GM21515 (cell line): ENCODE data around the gene SLC16A5.
"Not testable (repeated sequence)": the region's sequence is repeated elsewhere in the genome, so short reads cannot be mapped to it uniquely, and the experiment has no call there.

Experiments used
- ATAC-seq: cut with Tn5 transposase; IDR thresholded peaks from one replicate; pipeline ENCODE4 v1.9.1; 2021; ENCODE audit not compliant: unreplicated experiment

Gene SLC16A5, protein sequence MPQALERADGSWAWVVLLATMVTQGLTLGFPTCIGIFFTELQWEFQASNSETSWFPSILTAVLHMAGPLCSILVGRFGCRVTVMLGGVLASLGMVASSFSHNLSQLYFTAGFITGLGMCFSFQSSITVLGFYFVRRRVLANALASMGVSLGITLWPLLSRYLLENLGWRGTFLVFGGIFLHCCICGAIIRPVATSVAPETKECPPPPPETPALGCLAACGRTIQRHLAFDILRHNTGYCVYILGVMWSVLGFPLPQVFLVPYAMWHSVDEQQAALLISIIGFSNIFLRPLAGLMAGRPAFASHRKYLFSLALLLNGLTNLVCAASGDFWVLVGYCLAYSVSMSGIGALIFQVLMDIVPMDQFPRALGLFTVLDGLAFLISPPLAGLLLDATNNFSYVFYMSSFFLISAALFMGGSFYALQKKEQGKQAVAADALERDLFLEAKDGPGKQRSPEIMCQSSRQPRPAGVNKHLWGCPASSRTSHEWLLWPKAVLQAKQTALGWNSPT

DNA sequence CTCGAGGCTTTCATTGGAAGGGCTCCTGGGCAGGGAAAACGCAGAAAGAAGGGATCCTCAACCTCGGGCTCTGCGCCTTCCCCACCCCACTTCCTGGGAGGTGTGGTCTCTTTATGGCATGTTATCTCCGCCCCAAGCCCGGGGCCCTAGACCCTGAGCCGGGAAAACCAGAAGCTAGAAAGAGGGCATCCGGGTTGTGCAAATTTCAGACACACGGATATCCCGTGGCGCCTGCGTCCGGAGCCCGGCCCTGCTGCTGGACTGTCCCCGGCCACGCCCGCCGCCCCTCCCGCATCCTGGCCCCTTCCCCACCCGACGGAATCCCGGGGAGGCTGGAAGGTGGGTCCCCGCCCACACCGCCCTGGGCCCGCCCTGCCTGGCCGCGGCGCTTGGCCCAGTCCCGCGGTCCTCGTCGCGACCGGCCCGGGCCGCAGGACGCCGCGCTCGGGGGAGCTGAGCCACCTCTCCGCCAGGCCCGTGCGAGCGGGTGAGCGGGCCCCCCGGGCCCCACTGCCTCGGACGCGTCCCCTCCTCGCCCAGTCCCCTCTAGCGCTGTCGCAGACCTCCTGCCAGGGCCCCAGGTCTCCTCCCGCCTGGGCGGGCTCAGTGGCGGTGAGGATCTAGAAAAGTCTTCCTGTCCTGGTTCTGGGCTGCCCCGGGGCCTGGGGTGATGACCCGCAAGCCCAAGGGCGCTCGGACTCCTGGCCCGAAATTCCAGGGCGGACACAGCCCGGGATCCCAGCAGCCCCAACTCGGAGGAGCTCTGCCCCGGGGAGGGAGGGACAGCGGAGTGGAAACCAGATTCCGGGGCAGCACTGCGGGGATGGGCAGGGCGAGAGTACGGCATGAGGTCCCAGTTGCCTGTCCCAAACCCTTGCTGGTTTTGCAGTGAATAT lies at the start of gene SLC16A5:
TSS of gene SLC16A5 (plus strand) at position 397 of the 896 bp plus-strand sequence. CDS start 5,683 bp downstream, outside the sequence.
- ATAC-seq = no peak

DNA sequence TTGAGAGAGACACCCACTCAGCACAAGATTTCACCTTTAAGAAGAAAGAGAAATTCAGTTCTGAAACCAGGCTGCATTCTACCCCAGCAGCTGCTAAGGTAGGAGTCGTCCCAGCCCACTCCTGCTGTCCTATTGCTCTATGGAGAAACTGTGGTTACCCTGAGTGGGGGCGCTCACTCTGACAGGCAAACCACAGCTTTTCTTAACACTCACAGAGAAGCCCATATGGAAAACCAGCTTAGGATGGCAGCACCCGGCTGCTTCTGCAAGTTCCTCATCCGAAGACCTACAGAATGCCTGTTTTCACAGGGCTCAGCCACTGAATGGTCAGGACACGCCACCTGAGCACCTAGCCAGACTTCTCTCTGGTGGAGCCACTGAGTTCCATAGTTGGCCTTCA lies 48.5 kb upstream of the SLC16A5 start:
- ATAC-seq = no peak

DNA sequence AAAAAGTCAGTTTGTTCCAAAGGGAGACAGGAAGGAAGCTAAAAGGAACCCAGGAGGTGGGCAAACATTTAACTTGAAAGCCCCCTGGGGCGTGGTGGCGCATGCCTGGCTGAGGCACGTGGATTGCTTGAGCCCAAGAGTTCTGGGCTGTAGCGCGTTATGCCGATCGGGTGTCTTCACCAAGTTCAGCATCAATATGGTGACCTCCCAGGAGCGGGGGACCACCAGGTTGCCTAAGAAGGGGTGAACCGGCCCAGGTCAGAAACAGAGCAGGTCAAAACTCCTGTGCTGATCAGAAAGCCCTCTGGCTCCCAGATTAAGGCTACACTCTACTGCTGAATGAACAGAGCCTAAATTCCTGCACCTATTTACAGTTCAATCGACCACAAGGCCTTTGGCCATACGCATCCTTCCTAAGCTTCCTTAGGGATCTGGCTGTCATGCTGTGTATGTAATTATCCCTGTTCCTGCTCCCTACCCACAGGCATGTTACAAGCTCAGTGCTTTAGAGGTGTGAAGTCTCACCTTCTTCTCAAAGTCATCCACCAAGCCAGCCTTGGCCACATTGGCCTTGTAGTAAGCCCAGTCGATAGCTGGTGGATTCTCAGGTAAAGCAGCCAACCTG lies 46.0 kb upstream of the SLC16A5 start:
- ATAC-seq = no peak

DNA sequence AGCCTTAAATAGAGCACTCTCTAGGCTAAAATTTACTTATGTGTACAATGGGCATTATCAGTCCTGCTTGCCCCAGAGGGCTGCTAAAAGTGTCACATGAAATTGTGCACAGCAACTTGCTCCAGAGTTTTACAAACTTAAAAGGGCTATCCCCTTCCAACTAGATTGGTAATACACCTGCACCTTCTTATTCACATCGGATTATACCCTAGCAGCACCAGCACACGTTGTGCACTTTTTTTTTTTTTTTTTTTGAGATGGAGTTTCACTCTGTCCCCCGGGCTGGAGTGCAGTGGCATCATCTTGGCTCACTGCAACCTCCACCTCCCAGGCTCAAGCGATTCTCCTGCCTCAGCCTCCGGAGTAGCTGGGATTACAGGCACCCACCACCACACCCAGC lies 44.0 kb upstream of the SLC16A5 start:
- ATAC-seq = not testable (repeated sequence)

DNA sequence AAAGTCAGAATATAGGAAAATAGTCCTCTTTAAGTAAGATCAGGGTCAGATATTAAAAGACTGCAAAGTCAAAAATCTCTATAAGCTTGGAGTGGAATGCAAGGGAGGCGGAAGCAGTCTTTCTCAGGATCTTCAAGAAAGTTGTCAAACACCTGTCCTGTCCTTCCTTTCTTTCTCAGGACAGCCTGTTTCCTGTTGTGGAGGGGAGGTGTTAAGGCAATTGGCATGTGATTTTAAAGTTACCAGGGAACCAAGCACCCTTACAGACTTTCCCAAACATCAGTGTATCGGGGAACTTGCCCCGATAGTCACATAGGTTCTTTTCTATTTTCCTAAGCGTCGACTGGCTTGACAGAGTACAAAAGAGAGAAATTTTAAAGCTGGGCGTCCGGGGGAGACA lies 43.0 kb upstream of the SLC16A5 start:
- no peak for ATAC-seq

DNA sequence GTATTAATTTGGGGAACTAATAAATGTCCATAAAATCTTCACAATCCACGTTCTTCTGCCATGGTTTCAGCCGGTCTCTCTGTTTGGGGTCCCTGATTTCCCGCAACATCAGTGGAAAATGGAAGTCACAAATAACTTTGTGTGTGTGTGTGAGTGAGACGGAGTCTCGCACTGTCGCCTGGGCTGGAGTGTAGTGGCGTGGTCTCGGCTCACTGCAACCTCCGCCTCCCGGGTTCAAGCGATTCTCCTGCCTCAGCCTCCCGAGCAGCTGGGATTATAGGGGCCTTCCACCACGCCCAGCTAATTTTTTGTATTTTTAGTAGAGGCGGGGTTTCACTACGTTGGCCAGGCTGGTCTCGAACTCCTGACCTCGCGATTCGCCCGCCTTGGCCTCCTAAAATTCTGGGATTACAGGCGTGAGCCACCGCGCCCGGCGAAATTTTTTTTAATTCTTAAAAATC lies 41.8 kb upstream of the SLC16A5 start:
- not testable (repeated sequence) for ATAC-seq

DNA sequence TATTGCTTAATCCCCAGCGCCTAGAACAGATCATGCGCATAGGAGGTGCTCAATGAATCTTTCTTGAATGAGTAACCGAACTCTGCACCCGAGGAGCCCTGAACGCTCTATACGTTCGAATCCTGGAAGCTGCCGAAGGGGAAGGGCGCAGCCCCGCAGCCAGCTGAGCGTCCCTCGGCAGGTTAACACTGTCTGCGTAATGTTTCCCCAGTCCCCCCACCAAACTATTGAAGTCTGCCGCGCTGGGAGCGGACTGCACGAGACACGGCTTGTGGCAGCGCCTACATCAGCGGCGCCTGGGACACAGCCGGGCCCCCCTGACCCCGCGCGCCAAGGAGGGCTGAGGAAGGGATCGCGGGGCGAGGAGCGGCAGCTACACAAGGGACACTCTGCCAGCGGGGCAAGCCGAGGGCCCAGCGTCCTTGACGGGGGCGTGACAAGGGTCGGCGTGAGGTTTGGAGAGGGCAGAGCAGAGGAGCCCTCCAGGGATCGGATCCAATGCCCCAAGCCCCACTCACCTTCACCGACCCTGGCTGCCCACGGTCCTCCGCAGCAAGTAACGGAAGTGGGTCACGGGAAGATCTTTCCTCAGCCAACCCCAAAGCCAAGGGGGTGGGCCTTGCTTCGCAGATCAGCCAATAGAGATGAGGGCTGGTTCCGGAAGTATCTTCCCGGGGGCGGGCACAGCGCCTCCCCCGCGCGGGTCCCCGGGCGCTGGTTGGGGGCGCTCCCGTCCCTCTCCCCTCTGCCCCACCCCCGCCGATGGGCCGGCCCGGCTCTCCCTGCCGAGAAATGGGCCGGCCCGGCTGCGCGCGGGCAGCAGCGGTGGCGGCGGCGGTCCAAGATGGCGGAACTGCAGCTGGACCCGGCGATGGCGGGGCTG lies 41.1 kb upstream of the SLC16A5 start, which contains the start of the genes ATP5PD and KCTD2:
TSS of gene ATP5PD (minus strand) at position 563 of the 883 bp plus-strand sequence. CDS start 4,319 bp downstream, outside the sequence.
TSS of gene KCTD2 (plus strand) at position 819 of the 883 bp plus-strand sequence. CDS start at position 845, 26 bp downstream.
- peak; percentile 86 for ATAC-seq

DNA sequence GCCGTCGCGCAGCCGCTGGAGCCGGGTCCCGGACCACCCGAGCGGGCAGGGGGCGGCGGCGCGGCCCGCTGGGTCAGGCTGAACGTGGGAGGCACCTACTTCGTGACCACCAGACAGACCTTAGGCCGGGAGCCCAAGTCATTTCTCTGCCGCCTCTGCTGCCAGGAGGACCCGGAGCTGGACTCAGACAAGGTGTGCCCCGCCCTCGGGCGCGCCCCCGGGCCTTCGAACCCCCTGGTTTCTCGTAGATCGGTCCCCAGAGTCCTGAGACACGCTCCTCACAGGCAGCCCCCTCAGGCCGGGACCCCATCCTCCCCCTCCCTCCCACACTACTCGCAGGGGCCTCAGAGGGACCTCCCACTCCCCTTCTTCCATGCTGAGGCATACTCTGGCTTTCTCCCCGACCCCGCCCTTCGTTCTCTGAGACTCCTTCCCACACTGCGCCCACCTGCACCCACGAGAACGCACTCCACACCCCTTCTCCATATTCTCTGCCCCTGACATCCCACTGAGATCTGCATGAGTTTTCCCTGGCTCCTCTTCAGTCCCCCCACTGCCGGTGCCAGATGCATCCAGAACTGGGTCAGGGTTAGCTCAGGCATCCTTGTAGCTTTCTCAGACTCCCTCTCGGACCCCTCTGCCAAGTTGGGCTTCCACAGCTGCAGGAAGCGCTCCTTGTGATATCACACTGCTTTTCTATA lies 40.2 kb upstream of the SLC16A5 start:
- peak; percentile 18 for ATAC-seq

DNA sequence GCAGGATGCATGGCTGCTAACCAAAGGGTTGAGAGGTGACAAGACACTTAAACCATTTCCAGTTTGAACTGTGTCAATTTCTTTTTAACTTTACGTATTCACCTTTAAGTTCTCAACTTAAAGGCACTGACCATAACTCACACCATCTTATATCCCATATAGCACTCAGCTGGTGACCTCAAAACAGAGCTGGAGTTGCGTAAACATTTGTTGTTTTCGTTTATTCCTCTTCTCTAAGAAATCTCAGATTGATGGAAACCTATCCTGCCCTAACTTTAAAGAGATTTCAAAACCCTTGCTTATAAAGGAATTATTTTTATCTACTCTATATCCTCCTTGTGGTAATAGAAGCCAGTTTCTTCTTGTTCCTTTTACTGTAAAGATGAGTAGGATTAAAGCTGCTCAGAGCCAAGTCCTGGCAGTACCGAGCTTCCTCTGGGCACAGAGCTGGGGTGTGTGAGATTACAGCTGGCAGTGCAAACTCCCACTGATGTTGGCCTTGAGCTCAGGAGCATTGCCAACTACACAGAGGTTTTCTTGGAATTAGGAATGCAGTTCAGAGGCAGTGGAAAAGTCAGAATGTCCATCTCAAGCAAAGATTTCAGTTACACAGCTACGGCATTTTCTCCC lies 39.4 kb upstream of the SLC16A5 start:
- no peak for ATAC-seq

DNA sequence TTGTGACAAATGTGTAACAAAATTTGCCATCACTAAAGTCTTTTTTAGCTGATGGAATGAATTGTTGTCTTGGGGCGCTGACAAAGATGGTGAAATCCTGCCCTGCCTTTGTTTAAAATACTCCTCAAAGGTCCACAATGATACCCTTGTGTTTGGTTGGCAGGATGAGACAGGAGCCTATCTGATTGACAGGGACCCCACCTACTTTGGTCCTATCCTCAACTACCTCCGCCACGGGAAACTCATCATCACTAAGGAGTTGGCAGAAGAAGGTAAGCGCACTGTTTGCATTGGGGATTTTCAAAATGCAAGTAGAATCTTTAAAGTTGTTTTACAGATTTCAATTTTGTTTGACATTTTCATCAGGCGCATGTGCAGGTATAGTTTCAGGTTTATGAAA lies 38.7 kb upstream of the SLC16A5 start:
- no peak for ATAC-seq

DNA sequence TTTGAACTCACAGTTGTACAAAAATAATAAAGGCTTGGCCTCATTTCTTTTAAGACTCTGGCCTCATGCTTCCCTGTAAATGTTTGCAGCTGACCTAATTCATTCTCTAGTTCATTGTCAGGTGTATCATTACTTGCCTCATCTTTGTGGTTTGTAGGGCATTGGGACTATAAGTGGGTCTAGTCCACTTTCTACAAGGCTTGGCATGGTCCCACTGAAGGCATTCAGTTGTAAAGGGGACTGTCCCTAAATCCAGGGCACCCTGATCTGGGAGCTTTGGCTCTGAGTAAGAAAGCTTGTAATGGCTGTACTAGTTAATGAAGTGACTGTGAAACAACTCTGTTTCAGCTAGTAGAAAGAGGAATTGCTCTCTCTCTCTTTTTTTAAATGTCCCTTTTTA lies 38.0 kb upstream of the SLC16A5 start:
- ATAC-seq = no peak

DNA sequence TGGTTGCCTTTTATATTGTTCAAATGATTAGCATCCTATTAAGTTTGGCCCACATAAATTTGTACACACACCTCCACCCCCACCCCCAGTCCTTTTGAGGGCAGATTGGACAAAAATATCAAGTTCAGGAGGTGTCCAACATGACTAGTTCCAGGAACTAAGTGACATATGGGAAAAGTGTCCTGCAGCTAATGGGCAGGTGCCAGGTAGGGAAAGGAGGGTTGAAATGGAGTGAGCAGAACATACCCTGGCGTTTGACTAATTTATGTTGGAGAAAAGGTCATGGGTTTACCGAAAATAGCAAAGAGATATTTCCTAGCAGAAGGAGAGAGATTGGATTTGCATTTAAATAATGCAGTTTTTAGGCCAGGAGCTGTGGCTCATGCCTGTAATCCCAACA lies 35.8 kb upstream of the SLC16A5 start:
- no peak for ATAC-seq

DNA sequence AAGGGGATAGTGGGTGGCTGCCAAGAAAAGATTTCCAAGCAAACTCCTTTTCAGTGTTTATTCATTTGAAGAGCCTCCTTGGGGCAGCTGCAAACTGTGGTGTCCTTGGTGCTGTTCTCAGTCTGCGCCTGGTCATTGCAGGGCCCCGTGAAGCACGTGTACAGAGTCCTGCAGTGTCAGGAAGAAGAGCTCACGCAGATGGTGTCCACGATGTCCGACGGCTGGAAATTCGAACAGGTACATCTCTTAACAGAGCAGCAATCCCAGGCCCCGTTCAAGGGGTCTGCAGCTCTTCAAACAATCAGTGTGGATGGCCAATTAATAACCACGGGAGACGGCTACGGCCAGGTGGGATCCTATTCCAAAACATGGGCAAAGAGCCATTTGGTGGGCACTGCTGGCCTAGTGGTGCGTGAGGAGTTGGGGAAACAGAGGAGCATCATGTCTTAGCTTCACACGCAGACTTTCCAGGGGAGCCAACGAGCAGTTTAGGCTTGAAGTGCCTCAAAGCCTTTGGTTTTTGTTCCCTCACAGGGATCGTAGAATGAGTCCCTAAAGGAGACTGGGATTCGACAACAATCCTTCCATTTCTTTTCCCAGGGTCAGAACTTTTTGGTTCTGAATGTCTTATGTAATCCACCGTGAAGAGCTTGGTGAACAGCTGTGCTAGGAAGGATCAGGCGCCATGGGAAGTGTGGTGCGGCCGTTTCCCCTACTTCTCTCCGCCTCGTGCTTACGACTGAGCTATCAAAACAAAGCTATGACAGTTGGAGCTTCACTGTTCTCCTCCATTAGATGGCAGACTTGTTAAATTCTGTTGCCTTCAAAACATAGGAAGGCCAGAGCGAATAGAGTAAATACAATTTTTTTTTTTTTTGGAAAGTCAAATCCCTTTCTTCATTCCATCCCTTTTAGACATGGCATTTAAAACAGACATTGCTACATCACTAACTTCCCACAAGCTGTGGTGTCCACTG lies 28.1 kb upstream of the SLC16A5 start:
- ATAC-seq = no peak

DNA sequence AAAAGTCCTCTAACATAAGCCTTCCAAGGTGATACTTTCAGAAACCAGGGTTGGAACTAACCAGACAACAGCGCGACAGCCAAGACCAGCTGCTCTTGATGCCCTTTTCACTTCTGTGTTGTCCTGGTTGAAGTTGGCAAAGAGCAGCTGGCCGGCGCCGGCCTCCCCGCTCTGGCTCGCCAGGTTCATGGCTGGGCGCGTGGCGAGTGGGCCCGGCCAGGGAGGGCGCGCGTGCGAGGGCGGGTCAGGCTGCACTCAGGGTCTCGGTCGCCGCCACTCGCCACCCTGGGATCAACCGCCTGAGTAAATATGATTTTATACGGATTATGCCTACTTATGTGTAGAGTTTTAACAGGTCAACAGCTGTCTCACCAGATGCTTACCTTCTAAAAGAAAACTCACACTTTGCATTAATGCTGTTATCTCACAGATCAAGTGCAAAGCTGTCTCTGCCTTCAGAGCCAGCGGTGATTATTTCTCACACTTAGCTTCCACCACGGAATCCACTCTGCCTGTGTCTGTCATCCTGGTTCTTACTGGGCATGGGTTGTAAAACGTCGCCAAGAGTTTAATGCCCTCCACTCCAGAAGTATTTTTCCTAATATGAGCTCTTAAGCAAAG lies 27.2 kb upstream of the SLC16A5 start:
- ATAC-seq = no peak

DNA sequence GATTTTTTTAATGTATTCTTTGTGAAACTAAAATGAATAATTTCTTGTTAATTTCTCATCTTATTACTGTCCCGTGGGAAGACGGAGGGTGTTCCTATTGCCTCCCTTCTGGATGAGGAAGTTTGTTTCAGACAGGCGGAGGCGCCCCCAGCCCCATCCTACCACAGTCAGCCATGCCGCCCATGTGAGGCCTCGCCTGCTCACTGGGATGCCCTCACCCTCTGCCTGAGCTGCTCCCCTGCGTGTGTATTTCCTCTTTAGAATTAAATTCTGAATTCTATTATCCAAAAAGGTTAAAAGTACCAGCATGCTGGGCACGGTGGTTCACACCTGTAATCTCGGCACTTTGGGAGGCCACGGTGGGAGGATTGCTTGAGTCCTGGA lies 26.7 kb upstream of the SLC16A5 start:
- ATAC-seq = no peak

DNA sequence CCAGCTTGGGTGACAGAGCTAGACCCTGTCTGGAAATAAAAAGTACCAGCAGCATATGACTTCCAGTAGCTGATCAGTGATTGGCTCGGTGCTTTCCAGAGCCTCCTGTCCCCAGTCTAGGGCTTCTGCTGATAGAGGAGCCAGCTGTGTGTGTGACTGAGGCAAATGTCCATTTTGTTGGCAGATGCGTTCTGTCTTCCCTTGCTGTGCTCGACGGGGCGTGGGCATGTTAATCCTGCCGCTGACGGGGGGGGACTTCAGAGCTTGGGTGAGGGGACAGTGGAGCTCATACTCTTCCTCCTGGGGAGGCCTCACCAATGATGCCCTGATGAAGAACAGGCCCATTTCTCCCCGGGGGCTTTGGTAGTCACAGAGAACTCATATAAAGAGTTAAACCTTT lies 26.1 kb upstream of the SLC16A5 start:
- no peak for ATAC-seq

DNA sequence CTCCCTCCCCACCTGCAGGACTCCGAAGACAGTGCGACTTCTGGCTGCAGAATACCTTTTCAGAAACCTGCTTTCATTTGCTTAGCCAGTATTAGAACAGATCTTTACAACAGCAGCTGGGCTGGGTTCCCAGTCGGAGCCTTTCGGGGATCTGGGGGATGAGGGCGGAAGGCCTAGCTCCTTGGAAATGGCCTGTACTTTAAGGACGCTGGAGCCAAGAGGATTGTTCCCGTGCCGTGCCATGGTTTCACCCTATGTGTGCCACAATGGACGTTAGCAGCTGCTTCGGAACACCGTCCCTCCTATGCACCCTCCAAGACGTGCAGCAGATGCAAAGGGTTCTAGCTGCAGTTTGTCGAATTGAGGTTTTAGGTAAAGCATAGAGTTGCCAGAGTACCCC lies 24.6 kb upstream of the SLC16A5 start:
- no peak for ATAC-seq
